OCI-LY3 (cell line): Measurements from ENCODE around the gene TRAPPC2L.

Experiments
- CTCF ChIP-seq: fragments of 200-600, 300-600 bp; sonication (generic); IDR thresholded peaks from 2 replicates; pipeline ENCODE4 v1.5.1; 2014; ENCODE audit warnings: antibody characterized with exemption, low read length, low read depth
- EZH2phosphoT487 ChIP-seq: fragments of 200-600 bp; shearing (Covaris generic); IDR thresholded peaks from 2 replicates; pipeline ENCODE4 v1.6.1; 2018; ENCODE audit warnings: antibody characterized with exemption, mixed run types, low read depth

GRCh38 chr16:88899901-88900661 is 43.2 kb downstream of the TRAPPC2L start:
- TF ChIP-seq CTCF (no peak), EZH2phosphoT487 (no peak)
